OCI-LY7 (cell line): Measurements from ENCODE around the gene CRX.

Experiments used
- CTCF ChIP-seq: fragments of 200-600 bp; sonication (generic); conservative IDR thresholded peaks from 2 replicates; pipeline ENCODE4 v1.5.1; 2014; ENCODE audit warnings: mild to moderate bottlenecking, antibody characterized with exemption, low read length, moderate library complexity, mixed read lengths
- EZH2phosphoT487 ChIP-seq: fragments of 200-600 bp; sonication (generic); IDR thresholded peaks from 2 replicates; pipeline ENCODE4 v1.6.1; 2018; ENCODE audit warnings: low read depth, borderline replicate concordance, mild to moderate bottlenecking, mixed run types, antibody characterized with exemption, low read length, moderate library complexity, mixed read lengths

GRCh38 chr19:47797996-47798903 lies 23.5 kb upstream of the CRX start:
- TF ChIP-seq CTCF (no peak), EZH2phosphoT487 (no peak)
